Calu3 (cell line): ENCODE results near the gene CCNK. TPM values are rescaled to one million over a fixed set of nuclear protein-coding genes. Genes with fewer than 3 reads are reported as not detected.

ENCODE experiments used
- BruUV-seq: library from RNA; stranded (reverse); fragments of 400-500 nt; replicated peaks from 2 replicates; lab custom pipeline; 2021; lab: Mats Ljungman, UMichigan
- CTCF ChIA-PET: fragments of 300-600 bp; sonication (Branson Sonifier 250); formaldehyde crosslinking; loops from one replicate; lab custom pipeline; 2022; ENCODE audit warnings: antibody characterized with exemption; lab: Charles Lee
- DNase-seq: peaks from one replicate; pipeline ENCODE4 v3.0.0; 2022
- H3K27ac Mint-ChIP-seq: one replicate; pipeline ENCODE4 v1.8.0; 2022; ENCODE audit warnings: mixed read lengths; ENCODE audit not compliant: unreplicated experiment
- H3K27me3 Mint-ChIP-seq: one replicate; pipeline ENCODE4 v1.8.0; 2022; ENCODE audit warnings: mixed read lengths; ENCODE audit not compliant: unreplicated experiment
- H3K36me3 Mint-ChIP-seq: one replicate; pipeline ENCODE4 v1.8.0; 2022; ENCODE audit warnings: mild to moderate bottlenecking, moderate library complexity, mixed read lengths; ENCODE audit not compliant: insufficient read depth, unreplicated experiment
- H3K4me1 Mint-ChIP-seq: one replicate; pipeline ENCODE4 v1.8.0; 2022; ENCODE audit warnings: mild to moderate bottlenecking, low read depth, mixed read lengths; ENCODE audit not compliant: unreplicated experiment
- H3K4me3 Mint-ChIP-seq: one replicate; pipeline ENCODE4 v1.8.0; 2022; ENCODE audit warnings: mild to moderate bottlenecking, low read depth, moderate library complexity, mixed read lengths; ENCODE audit not compliant: unreplicated experiment
- H3K9me3 Mint-ChIP-seq: one replicate; pipeline ENCODE4 v1.8.0; 2022; ENCODE audit warnings: low read depth, mixed read lengths; ENCODE audit not compliant: unreplicated experiment
- CTCF ChIP-seq: fragments of 200-600 bp; IDR thresholded peaks from one replicate; pipeline ENCODE4 v1.8.0; 2022; ENCODE audit warnings: antibody characterized with exemption; ENCODE audit not compliant: unreplicated experiment
- intact Hi-C: fragments of 100-400 bp; cut with micrococcal nuclease; formaldehyde crosslinking; loops from one replicate; pipeline ENCODE4 v1.10.0; 2022; ENCODE audit not compliant: unreplicated experiment
- total RNA-seq: library from RNA; stranded (reverse); gene quantifications from 2 replicates; pipeline ENCODE4 v1.2.3, GENCODE V29; 2022

The CCNK gene
- total RNA-seq, 1 experiment from 2014 or later: 71.5 TPM

DNA sequence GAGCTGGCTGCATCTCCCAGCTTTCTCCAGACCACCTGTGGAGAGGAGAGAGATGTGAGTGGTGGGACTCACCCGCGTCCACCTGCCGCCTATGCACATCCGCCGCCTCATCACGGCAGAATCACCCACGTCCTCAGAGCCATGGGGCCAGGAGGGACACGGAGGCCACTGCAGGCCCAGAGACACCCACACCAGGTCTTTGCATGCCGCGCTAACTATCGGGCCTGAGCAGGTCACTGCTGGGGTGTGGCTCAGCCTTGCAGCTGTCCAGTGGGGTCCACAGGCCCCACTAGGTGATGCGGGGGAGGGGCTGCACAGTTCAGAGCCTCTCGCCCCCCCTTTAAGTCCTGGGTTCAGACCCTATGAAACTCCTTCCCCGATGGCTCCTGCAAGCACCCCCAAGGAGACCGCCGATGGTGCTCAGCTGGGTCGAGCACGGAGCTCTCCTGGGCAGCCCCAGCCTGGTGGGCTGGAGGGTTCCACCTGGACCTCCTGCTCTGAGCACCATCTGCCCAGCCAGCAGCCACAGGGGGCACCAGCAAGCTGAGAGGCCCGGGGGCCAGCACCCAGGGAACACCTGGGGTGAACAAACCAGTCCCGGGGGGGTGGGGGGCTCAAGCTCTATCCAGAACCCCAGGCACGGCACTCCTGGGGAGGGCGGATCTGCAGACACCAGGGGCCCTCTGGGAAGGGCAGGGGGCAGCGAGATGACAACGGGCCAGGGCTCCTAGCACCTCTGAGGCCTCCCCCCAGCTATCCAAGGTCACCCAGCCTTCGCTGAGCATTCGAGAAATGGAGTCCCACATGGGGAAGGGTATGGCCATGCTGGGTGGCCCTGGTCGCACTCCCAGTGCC lies 34.3 kb downstream of the CCNK start:
- Mint-ChIP-seq H3K36me3 (peaks cover 19% of the 10 kb centered on the region), H3K4me1 (no peaks in the 10 kb centered on the region), H3K27me3 (no peaks in the 10 kb centered on the region), H3K27ac (no peak overlapping the region), H3K4me3 (no peak overlapping the region), H3K9me3 (no peaks in the 10 kb centered on the region)
- no TSS peak for BruUV-seq
- TF ChIP-seq CTCF: no peak
- CTCF ChIA-PET: interaction anchor here (0.6 to 0.7 kb wide), 2 partner anchors 28 to 138 kb away, joined by 3 to 5 read pairs; no protein-coding TSS in a partner anchor
- intact Hi-C loops: loop anchor here (5.0 kb wide), 1 partner anchor 372 kb away; no protein-coding TSS in a partner anchor
- DNase-seq: no peak

GRCh38 chr14:99516156-99516870 lies 35.1 kb downstream of the CCNK start:
- CTCF ChIA-PET: interaction anchor here (0.7 kb wide), 1 partner anchor 27 kb away, joined by 3 read pairs; no protein-coding TSS in a partner anchor
- Mint-ChIP-seq H3K4me3 (no peak overlapping the region), H3K36me3 (peaks cover 19% of the 10 kb centered on the region)

DNA sequence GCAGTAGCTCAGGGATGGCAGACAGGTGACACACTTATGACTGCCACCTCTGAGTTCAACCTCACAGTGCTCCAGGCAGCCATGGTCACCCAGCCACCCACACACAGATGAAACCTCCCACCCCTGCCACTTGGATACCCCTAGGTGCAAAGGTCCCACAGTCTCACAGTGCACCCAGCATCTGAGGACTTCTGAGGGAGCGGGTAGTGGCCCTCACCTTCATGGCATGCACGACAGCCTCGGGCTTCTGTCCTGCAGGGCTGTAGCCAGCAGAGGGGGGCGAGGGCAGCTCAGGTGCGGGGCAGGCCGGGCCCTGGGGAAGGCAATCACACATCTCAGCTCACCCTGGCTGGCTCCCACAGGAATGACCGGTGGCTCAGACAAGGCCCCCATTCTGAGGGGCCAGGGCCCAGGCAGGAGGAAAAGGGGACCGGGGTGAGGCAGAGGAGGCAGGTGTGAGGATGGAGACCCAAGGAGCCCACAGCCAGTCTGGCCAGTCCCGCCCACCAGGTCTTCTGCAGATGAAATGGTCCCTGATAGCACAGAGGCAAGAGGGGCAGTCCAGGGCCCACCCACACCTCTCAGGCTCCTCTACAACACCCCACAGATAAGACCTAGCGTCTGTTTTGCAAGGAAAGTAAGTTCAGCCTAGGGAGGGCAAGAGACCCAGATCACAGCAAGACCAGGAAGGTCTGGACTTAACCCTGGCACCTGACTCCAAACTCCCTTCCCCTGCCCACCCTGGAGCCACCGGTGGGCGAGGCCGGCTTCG lies 35.8 kb downstream of the CCNK start:
- CTCF ChIA-PET: no interaction called here
- H3K4me1 Mint-ChIP-seq: no peaks in the 10 kb centered on the region
- H3K9me3 Mint-ChIP-seq: no peaks in the 10 kb centered on the region
- H3K27ac Mint-ChIP-seq: no peak overlapping the region
- H3K36me3 Mint-ChIP-seq: peaks cover 16% of the 10 kb centered on the region
- no TSS peak for BruUV-seq
- no peak overlapping the region for H3K4me3 Mint-ChIP-seq
- H3K27me3 Mint-ChIP-seq: no peaks in the 10 kb centered on the region
- intact Hi-C loops: loop anchor here (5.0 kb wide), 1 partner anchor 370 kb away; no protein-coding TSS in a partner anchor
- no peak for DNase-seq
- TF ChIP-seq CTCF: no peak

More at GRCh38 chr14:99516156-99516870, 35.1 kb downstream of the CCNK start:
- Mint-ChIP-seq H3K9me3 (no peaks in the 10 kb centered on the region), H3K27me3 (no peaks in the 10 kb centered on the region), H3K27ac (no peak overlapping the region), H3K4me1 (no peaks in the 10 kb centered on the region)
- no peak for DNase-seq
- intact Hi-C loops: loop anchor here (5.0 kb wide), 1 partner anchor 371 kb away; no protein-coding TSS in a partner anchor
- BruUV-seq: no TSS peak
- TF ChIP-seq CTCF: no peak
